HG02798 (cell line): ENCODE data around the gene CREB3.

Source experiments
- ATAC-seq: cut with Tn5 transposase; IDR thresholded peaks from one replicate; pipeline ENCODE4 v1.9.1; 2021; ENCODE audit warnings: mild to moderate bottlenecking; ENCODE audit not compliant: unreplicated experiment, poor library complexity

Gene CREB3

DNA sequence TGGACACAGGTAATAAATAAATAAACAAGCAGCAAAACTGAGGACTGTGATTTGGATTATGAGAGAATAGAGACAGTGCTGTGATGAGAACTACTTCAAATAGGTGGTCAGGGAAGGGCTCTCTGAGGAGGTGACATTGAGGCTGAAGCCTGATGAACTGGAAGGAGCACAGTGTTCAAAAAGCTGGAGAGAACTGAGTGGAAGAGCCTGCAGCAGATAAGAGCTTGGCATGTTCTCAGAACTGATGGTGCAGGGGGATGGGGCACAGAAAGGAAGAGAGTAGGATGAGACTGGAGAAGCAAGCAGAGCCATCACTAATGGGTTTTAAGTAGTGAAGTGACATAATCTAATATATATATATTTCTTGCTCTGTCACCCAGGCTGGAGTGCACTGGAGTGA lies 31.5 kb upstream of the CREB3 start:
- no peak for ATAC-seq

- ATAC-seq, result no peak
Measured at GRCh38 chr9:35702696-35703095, 29.8 kb upstream of the CREB3 start.

- ATAC-seq, result no peak
Measured at GRCh38 chr9:35703906-35704672, 28.4 kb upstream of the CREB3 start.

DNA sequence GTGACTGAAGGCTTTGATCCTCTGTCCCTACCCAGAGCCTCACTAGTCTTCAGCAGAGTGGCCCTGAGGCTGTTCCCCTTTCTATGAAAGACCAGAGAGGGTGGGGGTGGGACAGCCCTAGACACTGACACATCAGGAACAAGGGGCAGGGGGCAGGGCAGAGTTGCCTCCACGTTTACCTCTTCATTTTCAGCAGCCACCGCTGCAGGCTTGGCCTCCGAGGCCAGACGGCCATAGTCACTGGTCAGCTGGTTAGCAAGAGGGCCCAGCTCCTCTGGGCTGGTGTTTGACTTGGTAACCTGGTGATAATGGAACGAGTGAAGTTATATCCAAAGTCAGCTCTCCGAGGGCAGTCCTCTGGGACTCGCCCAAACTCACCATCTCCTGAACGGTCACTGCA lies 27.1 kb upstream of the CREB3 start:
- no peak for ATAC-seq

GRCh38 chr9:35705836-35706430 lies 26.5 kb upstream of the CREB3 start:
- ATAC-seq, result no peak

DNA sequence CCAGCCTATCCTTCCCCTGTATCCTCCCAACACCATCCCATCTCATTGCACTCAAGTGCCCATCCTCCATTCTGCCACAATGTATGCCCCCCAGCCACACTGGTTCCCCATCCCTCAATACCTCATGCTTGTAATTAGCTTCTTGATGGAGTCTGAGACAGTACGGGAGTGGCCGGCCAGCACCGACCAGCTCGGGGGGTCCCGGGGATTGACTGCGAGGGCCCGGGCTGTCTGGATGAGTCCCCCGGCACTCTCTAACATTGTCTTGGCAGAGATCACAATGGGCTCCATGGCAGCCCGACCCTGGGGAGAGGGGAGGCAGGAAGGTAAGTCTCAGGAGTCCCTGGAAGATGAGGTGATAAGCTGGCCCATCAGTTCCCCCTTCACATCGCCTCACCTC lies 25.5 kb upstream of the CREB3 start:
- no peak for ATAC-seq

DNA sequence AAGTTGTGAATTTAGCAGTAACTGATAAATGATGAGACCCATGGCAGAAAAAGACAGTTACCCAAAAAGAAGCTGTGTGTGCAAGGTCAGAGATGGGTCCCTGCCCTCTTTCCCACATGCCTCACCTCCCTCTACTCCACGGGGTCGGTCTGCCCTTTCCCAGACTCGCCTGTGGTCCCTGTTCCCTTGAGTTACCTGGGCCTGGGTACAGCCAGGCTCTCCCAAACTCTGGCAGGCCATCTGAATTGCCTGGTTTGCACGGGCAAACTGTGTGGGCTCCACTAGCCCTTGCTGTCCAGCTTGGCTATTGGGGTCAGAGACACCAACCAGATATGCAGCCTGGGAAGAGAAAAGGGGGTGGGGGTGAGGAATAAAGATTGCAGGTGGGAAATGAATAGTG lies 24.3 kb upstream of the CREB3 start:
- ATAC-seq, result no peak

DNA sequence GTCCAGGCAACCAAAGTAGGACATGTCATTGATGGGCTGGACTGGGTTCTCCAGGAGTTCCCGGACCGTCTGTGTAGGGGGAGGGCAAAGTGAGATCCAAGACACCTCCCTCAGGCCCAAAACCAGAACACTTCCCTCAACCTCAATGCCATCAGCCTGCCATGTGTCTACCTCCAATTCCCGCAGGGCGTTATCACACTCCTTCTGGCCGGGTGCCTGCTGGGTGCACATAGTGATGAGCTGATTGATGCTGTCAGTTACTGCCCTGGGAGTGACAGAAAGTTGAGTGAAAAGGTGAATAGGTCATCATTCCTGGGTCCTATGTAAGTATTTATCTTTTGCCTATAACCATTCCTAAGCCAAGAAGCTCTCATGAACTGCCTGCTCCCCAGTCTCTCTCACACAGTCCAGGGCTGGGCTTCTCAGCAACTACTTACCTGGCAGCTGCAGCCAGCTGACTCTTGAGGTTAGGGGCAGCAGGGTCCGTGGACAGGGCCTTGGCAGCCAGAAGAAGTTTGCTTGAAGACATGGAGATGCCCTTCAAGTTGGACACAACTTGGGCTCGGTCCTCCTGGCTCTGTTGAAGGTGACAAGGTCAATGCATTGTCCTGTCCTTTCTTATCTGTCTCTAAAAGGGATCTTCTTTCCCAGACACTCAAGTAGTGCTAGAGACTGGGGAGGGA lies 21.5 kb upstream of the CREB3 start:
- no peak for ATAC-seq

- ATAC-seq, result no peak
Measured at GRCh38 chr9:35711501-35712428, 20.7 kb upstream of the CREB3 start.

DNA sequence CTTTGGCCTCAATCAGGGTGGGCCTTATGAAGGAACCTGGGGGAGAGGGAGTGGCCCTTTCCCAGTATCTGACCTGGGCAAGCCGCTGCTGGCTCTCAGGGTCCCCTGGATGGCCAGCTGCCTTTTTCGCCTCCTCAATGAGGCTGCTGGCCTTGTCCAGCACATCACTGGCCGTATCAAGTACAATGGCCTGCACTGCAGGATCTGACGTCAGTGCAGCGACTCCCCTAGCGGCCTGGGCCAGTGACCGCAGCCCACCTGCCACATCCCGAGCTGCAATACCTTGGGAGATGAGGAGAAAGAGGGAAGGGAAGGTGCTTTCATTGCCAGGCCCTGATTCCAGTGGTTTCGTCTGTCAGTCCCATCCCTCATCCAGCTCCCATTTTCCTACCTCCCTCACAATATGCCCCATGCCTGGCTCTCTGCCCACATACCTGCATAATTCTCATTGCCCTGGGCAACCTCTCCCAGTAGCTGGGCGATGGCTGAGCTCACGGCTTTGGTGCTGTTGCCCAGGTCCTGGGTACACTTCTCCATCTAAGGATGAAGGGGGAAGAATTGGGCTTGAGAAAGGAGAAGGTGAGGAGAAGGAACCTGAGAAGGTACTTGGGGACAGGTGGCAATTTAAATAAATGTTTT lies 19.6 kb upstream of the CREB3 start:
- ATAC-seq, result no peak

GRCh38 chr9:35713578-35713977 lies 18.9 kb upstream of the CREB3 start:
- no peak for ATAC-seq

DNA sequence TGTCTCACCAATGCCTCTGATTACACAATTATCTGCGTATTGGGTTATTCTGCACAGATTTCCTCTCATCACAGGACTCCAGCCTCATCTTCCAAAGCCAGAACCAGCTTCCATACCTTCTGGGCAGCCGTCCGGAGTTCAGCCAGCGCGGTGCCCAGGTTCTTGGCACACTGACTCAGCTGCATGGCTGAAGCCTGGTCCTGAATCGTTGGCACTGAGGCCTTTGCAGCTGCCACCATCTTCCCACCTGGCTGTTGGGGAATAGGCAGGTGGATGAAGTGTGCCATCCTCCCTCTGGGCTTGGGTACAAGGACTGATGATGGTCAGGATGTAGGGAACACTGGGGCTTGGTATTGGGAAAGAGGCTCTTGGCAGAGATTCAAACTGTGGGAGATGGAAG lies 18.3 kb upstream of the CREB3 start:
- ATAC-seq, result no peak

DNA sequence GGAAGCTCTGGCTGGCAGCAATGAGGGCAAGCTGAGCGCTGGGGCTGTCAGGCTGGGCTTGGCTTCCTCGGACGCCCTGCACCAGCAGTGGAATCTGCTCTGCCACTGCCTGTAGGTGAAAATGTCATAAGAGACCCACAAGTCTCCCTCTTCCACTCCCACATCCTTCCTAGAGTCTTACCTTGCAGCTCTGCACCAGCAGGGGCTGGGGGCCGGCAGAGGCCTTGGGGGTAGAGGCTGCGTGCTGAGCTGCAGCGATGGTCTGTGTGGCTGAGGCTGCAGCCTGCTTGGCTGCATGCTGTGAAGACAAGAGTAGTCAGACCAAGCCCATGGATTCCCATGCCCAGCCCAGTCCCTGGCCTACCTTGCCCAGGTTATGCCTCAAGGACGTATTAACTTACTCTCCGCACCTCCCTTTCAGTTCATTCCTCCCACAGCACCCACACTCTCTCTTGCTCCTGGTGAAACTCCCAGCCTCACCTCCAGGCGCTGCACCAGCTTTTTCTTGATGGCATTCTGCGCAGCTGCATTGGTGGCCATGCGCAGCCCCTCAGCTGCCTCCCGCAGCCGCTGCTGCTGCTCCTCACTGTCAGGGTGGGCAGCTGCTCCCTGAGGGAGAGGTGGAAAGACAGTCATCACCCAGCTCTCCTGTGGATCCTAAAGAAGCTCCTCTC lies 17.8 kb upstream of the CREB3 start:
- no peak for ATAC-seq

- ATAC-seq, result no peak
Measured at GRCh38 chr9:35716230-35716629, 16.2 kb upstream of the CREB3 start.

DNA sequence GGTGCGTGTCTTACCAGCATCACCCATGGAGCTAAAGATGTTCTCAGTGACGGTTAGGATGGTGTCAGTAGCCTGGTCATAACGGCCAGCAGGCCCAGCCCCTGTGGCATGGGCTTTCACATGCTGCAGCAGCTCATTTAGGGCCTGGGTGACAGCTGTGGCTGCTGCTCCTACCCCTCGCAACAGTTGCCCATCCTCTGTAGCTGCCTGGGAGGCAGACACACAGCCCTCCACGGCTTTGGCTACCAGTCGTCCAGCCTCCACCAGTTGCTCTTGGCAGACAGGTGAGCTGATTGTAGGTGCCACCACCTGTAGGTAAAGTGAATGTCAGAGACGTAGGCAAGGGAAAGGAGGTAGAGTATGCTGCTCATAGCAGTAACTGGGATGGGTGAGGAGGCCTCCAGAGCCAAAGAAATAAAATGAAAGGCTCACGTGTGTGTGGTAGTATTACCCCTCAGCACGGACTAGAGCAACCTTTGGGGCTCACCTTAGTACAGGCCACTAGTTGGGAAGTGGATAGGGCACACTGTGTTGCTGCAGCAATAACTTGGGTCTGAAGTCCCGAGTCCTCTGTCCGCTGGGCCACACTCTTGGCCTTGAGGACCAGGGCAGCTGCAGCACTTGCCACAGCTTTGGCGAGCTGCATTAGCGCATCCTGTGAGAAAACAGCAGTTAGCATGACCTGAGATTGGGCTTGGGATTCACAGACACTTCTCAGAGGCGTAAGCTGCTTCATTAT lies 15.2 kb upstream of the CREB3 start:
- no peak for ATAC-seq

GRCh38 chr9:35718721-35719511 lies 13.6 kb upstream of the CREB3 start:
- no peak for ATAC-seq

DNA sequence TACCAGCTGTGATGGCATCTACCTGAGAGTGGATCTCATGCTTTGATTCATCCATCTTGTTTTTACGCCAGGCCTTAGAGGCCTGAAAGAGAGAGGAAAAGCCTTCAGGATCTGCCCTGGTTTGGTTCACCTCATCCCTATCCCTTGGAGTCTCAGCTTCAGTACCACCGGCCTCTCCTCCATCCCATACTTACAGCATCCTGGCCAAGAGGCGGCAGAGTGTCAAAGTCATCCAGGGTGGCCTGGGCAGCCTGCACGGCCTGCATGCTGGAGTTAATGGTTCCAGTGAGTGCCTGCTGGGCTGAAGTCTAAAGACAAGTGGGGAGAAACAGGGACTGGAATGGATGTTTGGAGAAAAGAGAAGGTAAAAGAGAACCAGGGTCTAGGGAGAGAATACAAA lies 12.9 kb upstream of the CREB3 start:
- no peak for ATAC-seq

GRCh38 chr9:35723426-35723825 lies 9.0 kb upstream of the CREB3 start:
- no peak for ATAC-seq
